NOMO-1 treated with DMSO at 0.1 percent for 48 hours (cell line): ENCODE results near the gene ABCC1.
"Not testable (repeated sequence)": the region's sequence is repeated elsewhere in the genome, so short reads cannot be mapped to it uniquely, and the experiment has no call there.

Experiments
- DNase-seq: peaks from one replicate; lab custom pipeline; 2025; ENCODE audit not compliant: unreplicated experiment; lab: John Stamatoyannopoulos, UW

ABCC1 gene

DNA sequence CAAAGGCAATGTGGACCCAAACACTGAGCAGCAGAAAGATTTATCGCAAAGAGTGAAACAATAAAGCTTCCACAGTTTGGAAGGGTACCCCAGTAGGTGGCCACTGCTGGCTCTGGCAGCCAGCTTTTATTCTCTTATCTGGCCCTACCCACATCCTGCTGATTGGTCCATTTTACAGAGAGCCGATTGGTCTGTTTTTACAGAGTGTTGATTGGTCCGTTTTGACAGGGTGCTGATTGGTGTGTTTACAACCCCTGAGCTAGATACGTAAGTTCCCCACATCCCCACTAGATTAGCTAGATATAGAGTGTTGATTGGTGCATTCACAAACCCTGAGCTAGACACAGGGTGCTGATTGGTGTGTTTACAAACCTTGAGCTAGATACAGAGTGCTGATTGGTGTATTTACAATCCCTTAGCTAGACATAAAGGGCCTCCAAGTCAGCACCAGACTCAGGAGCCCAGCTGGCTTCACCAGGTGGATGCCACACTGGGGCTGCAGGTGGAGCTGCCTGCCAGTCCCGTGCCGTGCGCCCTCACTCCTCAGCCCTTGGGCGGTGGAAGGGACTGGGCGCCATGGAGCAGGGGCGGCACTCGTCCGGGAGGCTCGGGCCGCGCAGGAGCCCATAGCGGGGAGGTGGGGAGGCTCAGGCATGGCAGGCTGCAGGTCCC is 154.9 kb downstream of the ABCC1 start:
- not testable (repeated sequence) for DNase-seq

DNA sequence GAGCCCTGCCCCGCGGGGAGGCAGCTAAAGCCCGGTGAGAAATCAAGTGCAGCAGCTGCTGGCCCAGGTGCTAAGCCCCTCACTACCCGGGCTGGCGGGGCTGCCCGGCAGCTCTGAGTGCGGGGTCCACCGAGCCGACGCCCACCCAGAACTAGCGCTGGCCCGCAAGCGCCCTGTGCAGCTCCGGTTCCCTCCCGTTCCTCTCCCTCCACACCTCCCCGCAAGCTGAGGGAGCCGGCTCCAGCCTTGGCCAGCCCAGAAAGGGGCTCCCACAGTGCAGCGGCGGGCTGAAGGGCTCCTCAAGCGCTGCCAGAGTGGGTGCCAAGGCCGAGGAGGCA is 155.4 kb downstream of the ABCC1 start:
- not testable (repeated sequence) for DNase-seq

DNA sequence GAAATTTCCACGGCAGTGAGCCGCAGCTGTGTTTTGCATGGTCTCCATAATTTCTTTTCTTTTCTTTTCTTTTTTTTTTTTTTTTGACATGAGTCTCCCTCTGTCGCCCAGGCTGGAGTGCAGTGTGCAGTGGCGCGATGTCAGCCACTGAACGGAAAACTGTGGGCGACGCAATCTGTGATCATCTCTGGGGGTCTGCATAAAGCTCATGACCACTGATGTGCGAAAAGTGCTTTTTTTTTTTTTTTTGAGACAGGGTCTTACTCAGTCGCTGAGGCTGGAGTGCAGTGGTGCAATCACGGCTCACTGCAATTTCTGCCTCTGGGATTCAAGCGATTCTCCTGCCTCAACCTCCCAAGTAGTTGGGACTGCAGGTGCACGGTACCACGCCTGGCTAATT is 156.2 kb downstream of the ABCC1 start:
- no peak for DNase-seq

DNA sequence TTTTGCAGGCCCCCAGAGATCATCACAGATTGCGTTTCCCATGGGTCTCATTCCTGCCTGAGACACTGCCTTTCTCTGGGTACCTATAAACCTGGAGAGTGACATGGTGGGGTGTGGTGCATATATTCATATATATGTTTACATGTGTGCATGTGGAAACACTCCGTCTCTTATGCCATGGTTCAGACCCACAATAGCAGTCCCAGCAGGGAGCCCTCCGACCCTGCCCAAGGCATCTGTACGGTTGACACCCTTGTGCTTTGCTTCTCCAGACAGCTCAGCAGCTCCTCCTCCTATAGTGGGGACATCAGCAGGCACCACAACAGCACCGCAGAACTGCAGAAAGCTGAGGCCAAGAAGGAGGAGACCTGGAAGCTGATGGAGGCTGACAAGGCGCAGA is 157.1 kb downstream of the ABCC1 start:
- DNase-seq: no peak

DNA sequence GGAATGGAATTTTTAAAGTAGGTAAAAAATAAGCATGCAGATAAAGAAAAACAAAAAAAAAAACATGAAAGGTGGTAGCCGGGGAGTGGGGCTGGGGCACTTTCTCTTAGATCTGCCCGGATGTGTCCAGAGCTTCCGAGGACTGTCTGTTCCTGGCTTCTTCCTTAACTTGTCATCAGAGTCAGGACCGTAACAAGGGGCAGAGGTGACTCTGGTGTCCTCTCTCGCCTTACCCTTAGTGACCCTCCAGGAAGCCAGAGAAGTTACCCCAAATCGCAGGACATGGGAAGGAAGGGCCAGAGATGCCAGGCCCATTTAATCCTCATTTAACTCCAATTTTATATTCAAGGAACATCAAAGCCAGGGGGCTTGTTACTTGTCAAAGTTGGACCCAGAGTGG is 158.4 kb downstream of the ABCC1 start:
- no peak for DNase-seq

DNA sequence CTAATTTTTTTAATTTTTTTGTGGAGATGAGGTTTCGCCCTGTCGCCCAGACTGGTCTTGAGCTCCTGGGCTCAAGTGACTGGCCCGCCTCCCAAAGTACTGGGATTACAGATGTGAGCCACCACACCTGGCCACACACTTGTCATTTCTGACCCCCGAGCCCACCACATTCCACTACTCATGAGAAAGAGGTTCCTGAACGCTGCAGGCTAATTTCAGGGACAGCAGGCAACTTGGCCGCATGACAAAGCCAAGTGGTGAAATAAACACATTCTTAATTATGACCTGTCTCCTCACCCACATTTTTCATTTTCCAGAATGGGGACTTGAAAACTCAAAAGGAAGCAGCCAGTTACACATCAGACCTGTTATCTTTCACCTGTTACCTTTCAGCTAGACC is 159.3 kb downstream of the ABCC1 start:
- no peak for DNase-seq

DNA sequence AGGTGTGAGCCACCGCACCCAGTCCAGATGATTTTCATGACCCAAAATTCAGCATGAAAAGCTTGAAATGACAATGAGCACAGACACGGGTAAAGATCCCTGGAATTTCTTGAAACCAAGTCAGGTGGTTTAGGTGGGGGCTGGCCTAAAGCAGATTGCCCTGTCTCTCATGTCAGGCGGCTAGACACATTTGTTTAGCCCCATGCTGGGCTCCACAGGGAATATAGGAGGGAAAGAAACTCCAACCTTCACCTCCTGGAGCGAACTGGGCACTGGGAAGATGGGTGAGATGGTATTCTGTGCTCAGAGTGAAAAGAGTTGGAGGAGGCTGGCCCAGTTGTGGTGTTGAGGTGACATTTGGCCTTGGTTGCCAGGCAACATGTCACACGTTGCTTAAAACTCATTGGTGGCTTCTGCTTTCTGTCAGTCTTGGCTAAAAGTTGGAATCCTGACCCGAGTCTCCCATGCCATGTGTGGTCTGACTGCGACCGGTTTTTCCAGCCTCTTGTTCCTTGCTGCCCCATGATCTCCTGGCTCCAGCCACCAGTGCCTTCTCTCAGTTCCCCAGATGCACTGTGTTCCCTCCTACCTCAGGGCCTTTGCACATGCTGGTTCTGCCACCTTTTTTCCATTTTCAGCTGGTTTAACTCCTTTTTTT is 160.2 kb downstream of the ABCC1 start:
- DNase-seq: no peak

DNA sequence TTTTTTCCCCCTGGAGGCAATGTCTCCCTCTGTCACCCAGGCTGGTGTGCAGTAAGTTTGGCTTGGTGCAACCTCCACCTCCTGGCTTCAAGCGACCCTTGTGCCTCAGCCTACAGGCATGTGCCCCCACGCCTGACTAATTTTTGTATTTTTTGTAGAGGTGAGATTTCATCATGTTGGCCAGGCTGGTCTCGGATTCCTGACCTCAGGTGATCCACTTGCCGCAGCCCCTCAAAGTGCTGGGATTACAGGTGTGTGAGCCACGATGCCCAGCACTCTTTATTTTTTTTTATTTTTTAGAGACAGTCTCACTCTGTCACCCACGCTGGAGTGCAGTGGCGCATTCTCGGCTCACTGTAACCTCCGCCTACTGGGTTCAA is 160.7 kb downstream of the ABCC1 start:
- no peak for DNase-seq

DNA sequence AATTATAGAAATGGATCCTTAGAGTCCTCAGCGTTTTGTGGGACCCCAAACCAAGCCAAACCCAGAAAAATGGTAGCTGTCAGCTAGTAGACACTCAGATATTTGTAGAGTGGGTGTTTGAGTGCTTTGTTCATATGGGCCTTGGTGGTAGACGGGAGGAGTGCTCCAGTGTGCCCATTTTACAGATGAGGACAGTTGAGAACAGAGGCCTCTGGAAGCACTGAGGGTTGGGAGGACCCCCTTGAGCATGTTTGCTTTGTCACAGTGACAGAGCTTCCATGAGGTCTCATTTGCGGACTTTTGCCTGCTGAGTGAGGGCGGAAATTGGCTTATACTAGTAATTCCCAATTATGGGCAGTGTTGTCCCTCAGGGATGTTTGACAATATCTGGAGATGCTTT is 162.2 kb downstream of the ABCC1 start:
- no peak for DNase-seq

DNA sequence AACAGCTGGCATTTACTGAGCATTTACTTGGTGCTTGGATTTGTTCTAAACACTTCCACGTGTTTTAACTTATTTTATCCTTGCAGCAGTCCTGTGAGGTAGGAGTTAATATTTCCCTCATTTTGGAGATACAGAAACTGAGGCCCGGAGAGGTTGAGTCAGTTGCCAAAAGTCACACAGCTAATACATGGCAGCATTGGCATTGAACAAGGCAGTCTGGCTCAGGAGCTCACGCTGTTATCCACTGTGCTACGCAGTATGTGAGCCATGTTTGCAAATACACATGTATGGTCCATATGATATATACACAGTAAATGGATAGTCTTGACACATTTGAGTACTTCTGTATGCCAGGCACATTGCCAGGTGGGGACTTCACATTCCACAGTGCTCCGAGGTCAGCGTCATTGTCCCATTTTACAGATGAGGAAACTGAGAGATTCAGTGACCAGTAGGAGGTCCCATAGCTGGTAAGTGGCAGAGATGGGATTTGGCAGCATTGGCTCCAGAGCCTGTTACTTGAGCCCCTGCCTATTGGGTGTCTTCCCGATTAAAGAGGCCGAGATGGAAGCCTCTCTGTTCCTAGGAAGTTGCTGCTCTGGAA is 163.1 kb downstream of the ABCC1 start:
- DNase-seq: no peak

DNA sequence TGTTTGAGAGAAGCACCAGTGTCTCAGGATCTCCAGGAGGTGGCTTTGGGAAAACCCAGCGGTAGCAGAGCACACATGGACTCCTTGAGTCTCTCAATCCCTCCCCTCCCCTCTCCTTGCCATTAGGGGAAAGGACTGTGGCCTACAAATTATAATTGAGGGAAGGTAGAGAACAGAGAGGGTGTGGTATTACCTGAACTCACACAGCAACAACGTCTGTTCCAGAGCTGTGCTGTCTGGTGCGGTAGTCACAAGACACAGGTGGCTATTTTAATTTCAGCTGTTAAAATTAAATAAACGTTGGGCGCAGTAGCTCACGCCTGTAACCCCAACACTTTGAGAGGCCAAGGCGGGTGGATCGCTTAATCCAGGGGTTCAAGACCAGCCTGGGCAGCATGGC is 163.7 kb downstream of the ABCC1 start:
- no peak for DNase-seq

DNA sequence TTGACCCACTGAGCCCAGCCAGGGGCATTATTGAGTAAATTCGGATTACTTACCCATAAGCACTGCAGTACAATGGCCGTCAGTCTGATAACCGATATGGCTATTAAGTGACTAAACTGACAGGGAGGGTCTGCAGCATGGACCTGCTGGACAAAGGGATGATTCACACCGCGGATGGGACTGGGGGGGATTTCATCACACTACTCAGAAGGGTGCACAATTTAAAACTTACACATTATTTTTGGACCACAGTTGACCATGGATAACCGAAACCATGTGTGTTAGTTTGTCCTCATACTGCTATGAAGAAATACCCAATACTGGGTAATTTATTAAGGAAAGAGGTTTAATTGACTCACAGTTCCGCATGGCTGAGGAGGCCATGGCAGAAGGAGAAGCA is 167.4 kb downstream of the ABCC1 start:
- no peak for DNase-seq

DNA sequence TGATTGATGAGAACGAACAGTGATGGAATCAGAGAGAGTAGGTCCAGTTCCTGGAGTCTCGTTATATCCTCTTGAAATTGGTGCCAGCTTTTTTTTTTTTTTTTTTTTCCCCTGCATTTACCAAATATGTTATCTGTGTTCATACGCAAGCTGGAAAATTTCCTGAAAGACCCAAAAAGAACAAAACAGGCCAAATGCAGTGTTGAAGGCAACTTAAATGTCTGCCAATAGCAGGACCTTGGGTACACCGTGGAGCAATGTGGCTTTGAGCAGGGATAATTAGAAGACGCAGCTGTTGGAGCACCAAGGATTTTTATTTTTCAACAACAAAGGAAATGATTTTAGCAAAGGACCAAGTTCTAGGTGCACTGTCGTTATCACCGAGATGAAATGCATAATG is 168.9 kb downstream of the ABCC1 start:
- no peak for DNase-seq

DNA sequence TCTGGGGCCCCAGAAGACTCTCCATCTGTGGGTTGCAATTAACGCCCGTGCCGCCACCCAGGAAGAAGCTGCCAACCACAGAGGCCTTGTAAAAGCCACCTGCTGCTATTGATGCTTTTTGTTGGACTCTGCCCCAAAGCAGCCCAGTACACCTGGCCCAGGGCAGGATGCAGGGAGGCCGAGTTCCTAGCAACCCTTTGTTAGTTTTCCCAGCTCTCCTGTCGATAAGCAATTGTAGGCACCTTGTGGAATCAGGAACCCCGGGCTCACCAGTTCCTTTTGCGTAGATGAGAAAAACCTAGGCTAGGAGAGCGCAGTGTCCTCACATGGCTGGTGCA is 170.6 kb downstream of the ABCC1 start:
- DNase-seq: no peak

DNA sequence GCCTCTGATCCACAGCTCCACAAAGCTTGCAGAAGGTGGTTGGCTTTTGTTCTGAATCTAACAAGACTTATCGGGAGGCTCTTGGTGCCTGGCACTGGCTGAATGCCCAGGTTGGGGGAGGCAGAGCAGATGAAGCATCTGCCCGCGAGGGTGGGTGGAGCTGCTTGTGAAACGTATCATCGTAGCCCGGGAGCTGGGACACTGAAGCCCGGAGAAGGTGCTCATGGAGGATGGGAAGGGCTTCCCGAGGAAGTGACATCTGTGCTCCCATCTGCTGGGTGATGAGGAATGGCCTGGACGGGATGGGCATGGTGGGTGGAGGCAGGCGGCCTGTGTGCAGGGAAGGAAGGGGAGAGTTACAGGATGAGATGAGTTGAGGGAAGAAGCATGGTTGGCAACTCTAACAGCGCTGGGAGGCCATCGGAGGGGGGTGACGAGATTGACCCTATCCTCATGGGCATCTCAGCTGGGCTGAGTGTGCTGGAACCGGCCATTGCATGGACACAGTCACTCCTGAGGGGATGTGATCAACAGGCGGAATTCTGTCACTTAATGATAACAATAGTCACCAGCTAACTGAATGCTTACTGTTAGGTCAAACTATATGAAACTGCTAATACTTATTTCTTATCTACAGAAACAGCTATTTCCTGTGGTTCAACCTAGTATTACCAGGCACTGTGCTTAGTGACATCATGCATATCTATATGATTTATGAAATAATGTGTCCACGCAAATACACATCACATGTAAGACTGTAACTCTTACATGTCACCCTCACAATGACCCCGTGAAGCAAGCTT is 171.2 kb downstream of the ABCC1 start:
- DNase-seq: no peak

DNA sequence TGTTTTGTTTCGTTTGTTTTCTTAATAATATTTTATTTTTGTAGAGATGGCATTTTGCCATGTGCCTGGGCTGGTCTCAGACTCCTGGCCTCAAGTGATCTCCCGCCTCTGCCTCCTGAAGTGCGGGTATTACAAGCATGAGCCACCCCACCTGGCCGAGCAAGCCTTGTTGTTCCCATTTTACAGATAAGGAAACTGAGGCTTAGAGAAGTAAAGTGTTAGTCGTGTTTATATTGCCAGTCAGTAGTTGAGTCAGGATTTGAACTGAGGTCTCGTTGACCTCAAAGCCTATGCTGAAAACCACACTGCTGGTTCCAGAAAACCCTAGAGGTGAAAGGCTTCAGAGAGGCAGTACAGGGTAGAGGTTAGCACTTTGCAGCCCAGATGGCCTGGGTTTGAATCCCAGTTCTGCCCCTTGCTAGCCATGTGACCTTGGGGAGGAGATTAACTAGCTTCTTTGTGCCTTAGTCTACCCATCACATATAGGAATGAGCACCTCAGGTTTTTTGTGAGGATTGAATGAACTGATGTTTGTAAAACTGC is 171.8 kb downstream of the ABCC1 start:
- no peak for DNase-seq

DNA sequence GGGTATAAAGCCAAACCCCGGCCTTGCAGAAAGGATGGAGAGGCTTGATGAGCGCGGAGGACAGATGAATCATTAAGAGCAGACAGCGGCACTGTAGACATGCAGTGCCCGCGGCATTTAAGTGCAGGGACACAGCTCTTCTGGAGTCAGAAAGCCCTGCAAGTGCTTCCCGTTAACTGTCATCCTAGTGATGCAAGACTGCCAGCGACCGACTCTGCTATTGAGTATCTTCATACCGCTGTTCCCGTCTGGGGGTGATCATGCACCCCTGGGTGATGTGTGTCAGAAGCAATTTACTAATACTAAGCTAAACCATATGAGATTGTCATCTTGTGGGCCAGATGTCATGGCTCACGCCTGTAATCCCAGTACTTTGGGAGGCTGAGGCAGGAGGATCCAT is 172.8 kb downstream of the ABCC1 start:
- no peak for DNase-seq

DNA sequence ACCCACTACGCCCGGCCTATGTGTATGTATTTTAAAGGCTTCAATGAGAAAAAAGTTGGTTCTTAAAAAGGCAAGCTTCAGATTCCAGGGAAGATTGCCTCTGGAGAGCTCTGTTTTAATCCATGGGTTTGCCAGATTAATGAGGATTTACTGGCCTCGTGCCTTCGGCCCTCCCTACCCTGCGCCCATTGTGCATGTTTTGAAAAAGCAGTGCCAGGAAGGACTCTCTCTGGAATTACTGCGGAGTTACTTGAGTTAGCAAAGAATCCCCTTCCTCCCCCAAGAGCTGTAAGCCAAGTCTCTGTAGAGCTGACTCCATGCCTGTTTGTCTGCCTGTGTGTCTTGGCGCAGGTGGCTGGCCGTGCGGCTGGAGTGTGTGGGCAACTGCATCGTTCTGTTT is 175.0 kb downstream of the ABCC1 start:
- no peak for DNase-seq

DNA sequence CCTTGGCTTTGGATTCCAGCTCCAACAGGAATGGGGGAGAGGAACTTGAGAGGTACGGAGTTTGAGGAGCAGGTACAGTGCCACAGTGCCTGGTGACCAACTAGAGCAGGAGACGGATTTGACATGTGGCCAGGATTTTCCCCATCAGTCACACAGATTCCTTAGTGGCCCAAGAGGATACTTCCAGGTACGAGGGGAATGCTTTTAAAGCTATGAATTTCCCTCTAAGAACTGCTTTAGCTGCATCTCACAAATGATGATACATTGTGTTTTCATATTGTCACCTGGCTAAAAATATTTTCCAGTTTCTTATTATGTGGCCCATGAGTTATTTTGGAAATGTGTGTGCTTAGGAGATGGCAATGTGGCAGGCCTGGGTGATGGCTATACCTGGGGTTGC is 175.6 kb downstream of the ABCC1 start:
- no peak for DNase-seq

DNA sequence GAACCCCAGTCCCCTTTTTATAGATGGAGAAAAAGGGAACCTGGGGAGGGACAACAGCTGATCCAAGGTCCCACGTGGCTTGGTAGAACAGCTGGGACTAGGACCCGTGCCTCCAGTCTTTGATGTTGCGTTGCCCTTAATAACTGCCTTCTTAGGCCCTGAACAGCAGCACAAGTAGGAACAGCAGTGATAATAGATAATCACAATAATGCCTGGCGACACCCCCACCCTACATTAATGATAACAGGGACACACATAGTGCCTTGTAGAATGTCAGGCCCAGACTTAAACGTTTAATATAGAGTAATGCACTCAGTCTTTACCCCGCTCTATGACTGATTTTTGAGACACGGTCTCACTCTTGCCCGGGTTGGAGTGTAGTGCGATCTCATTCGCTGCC is 177.5 kb downstream of the ABCC1 start:
- DNase-seq: no peak

DNA sequence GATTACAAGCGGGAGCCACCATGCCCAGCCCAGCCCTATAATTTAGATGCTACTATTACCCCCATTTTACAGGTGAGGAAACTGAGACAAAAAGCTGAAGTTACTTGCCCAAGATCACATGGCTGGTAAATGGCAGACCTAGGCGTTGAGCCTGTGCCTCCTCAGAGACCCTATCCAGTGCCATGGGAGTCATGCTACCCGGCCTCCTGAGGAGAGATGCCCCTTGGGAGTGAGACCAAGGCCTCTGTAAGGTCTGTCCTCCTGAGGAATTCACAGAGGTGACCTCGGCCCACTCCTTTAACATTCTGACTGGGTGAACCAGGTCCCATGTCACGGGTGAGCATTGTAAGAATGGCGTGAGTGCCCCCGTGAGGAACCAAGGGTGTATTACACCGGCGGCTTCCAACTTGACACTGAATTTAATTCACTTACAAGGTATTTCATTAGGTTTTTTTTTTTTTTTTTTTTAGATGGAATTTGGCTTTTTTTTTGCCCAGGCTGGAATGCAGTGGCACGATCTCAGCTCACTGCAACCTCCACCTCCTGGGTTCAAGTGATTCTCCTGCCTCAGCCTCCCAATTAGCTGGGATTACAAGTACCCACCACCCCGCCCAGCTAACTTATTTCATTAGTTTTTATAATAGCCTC is 178.2 kb downstream of the ABCC1 start:
- peak; percentile 53 for DNase-seq
